CMK (cell line): ENCODE data around the gene LPP.

Source experiments
- DNase-seq: peaks from one replicate; pipeline ENCODE4 v3.0.0-alpha.2; 2010; ENCODE audit warnings: low read depth

The LPP gene

GRCh38 chr3:188754267-188754666 lies 600.3 kb downstream of the LPP start:
- DNase-seq: no peak

GRCh38 chr3:188756241-188756640 lies 602.3 kb downstream of the LPP start:
- no peak for DNase-seq

GRCh38 chr3:188759336-188760005 lies 605.5 kb downstream of the LPP start:
- DNase-seq: no peak

- DNase-seq: no peak
These were observed 606.5 kb downstream of the LPP start for GRCh38 chr3:188760408-188760807.

GRCh38 chr3:188761439-188761838 lies 607.5 kb downstream of the LPP start:
- no peak for DNase-seq

GRCh38 chr3:188761964-188762363 lies 608.0 kb downstream of the LPP start:
- DNase-seq: no peak

GRCh38 chr3:188764609-188765008 lies 610.7 kb downstream of the LPP start:
- DNase-seq: no peak

GRCh38 chr3:188769831-188770230 lies 615.9 kb downstream of the LPP start:
- no peak for DNase-seq

- no peak for DNase-seq
These were observed 618.9 kb downstream of the LPP start for GRCh38 chr3:188772886-188773285.

GRCh38 chr3:188775412-188775811 lies 621.5 kb downstream of the LPP start:
- no peak for DNase-seq

- DNase-seq: no peak
These were observed 622.5 kb downstream of the LPP start for GRCh38 chr3:188776447-188776846.

- DNase-seq: no peak
These were observed 624.3 kb downstream of the LPP start for GRCh38 chr3:188778091-188778852.

- DNase-seq: no peak
These were observed 625.5 kb downstream of the LPP start for GRCh38 chr3:188779281-188779980.

GRCh38 chr3:188780193-188781147 lies 626.5 kb downstream of the LPP start:
- DNase-seq: no peak

GRCh38 chr3:188782613-188783124 lies 628.7 kb downstream of the LPP start:
- no peak for DNase-seq

GRCh38 chr3:188786424-188786823 lies 632.5 kb downstream of the LPP start:
- no peak for DNase-seq

- DNase-seq: no peak
These were observed 634.7 kb downstream of the LPP start for GRCh38 chr3:188788621-188789081.

GRCh38 chr3:188789251-188789650 lies 635.3 kb downstream of the LPP start:
- no peak for DNase-seq

- no peak for DNase-seq
These were observed 637.4 kb downstream of the LPP start for GRCh38 chr3:188791311-188791710.

GRCh38 chr3:188792793-188793192 lies 638.8 kb downstream of the LPP start:
- no peak for DNase-seq

- no peak for DNase-seq
These were observed 642.2 kb downstream of the LPP start for GRCh38 chr3:188796122-188796631.
